AG08395 (cell line): ENCODE measurements around the gene SLC7A8.

ENCODE experiments used
- DNase-seq: peaks from one replicate; pipeline ENCODE4 v3.0.0; 2012; ENCODE audit warnings: mixed read lengths, low spot score

Gene SLC7A8

GRCh38 chr14:23093991-23094665 lies 89.3 kb downstream of the SLC7A8 start:
- DNase-seq = no peak

- no peak for DNase-seq
These were observed 89.9 kb downstream of the SLC7A8 start for GRCh38 chr14:23093526-23093925.

GRCh38 chr14:23093104-23093503 lies 90.4 kb downstream of the SLC7A8 start:
- DNase-seq = no peak

GRCh38 chr14:23091294-23092225 lies 91.9 kb downstream of the SLC7A8 start:
- no peak for DNase-seq

GRCh38 chr14:23090254-23090636 lies 93.2 kb downstream of the SLC7A8 start:
- no peak for DNase-seq

GRCh38 chr14:23089498-23090253 lies 93.8 kb downstream of the SLC7A8 start:
- DNase-seq = no peak

GRCh38 chr14:23086565-23086964 lies 96.9 kb downstream of the SLC7A8 start:
- no peak for DNase-seq

GRCh38 chr14:23085458-23085857 lies 98.0 kb downstream of the SLC7A8 start:
- DNase-seq = no peak

GRCh38 chr14:23080474-23080873 lies 103.0 kb downstream of the SLC7A8 start:
- no peak for DNase-seq

- DNase-seq = peak; percentile 40
These were observed 103.7 kb downstream of the SLC7A8 start for GRCh38 chr14:23079716-23080115.

- DNase-seq = peak; percentile 93
These were observed 104.8 kb downstream of the SLC7A8 start for GRCh38 chr14:23078692-23079116.

- no peak for DNase-seq
These were observed 105.5 kb downstream of the SLC7A8 start for GRCh38 chr14:23077962-23078361.

- no peak for DNase-seq
These were observed 106.6 kb downstream of the SLC7A8 start for GRCh38 chr14:23076785-23077408.
